NCI-H2196 treated with DMSO at 0.1 percent for 48 hours (cell line): ENCODE data around the gene NAT8L.

Experiments used
- DNase-seq: peaks from one replicate; lab custom pipeline; 2025; ENCODE audit not compliant: unreplicated experiment; lab: John Stamatoyannopoulos, UW

Gene NAT8L

DNA sequence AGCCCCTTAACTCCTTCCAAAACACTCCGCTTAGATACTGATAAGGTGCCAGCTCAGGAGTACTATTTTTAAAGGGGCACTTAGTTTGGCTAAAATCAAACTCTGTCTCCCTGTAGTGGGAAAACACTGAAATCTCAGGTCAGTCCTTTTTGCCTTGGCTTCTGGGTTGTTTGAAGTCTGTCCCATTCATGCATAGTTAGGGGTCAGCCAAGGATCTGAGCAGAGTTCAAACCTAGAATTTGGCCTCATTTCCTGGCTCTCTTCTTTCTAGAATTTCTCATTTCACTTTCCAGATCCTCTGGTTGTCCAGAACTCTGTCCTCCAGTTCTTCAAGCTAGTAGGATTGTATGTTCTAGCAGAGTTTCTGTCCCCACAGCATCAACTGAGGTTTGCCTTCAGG is 31.5 kb downstream of the NAT8L start:
- no peak for DNase-seq

DNA sequence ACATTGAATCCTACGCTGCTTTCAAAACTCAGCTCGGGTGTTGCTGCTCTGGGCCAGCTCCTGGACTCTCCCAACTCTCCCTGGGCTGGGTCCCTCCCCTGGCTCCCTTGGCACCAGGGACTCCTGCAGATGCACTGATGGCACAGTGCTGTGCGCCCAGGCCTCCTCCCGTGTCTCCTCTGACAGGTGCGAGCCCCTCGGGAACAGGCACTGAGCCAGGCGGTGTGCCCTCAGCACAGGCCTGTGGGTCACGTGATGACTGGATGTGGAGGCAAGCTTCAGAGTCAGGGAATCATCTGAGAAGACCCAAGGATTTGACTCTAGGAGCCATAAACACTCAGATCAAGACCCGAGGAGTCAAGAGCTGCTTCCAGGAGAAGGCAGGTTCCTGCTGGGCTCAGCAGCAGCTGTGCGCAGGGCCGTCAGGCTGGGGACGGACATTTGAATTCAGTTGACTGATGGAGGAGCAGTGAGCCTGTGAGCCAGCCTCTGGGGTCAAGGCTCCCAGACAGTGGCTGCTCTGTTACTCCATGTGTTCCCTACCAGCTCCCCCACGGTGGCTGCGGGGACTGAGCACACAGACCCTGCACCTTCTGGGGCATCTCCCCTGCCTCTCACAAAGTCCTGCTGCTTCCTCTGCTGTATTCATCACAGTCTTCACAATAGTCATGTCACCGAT is 33.0 kb downstream of the NAT8L start:
- DNase-seq: no peak

DNA sequence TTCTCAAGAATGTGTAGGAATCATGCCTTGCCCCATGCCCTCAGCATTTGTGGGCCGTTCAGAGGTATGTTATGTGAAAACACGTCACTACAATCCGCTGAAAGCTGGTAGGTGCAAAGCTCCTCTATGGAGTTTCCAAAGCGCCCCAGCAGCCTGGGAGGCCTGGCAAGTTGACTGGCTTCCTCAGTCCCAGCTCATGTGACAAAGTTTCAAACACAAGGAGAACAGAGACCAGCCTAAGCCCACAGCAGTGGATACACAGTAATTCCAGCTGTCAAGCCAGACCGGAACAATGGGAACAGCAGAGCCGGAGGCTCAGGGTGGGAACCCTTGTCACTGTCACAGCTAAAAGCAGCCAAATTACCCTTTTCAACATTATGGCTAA is 33.5 kb downstream of the NAT8L start:
- DNase-seq: no peak

DNA sequence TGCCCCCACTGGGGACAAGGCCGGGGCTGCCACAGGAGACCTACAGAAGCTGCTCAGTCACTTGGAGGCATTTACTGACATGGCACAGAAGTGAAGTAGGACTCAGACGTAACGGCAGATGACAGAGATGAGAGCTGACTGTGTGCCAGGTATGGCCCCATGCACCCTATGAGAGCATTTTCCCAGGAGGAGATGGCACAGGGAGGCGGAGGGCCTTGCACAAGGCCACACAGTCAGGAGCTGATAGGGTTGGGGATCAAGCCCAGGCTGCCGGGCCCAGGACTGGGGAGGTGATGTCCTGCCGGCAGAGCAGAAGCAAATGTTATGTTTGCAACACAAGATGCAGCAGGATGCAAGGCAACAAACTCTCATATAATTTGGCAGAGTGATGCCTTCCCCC is 34.1 kb downstream of the NAT8L start:
- DNase-seq: no peak

DNA sequence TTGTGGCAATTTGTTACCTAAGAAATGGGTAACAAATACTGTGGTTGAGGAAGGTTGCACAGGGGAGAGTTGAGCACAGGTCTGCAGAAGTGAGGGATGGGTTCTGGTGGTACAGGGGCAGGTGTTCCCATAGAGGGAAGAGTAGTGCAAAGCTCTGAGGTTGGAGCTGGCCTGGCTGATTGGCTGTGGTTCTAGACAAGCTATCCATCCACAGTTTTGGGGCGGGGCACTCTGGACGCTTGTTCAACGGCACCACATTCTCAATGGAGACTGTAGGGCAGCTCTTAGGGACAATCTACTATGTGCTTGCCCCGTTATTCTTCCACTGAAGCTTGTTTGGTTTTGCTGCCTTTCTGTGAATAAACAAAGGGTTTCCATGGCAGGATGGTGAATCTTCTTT is 35.4 kb downstream of the NAT8L start:
- DNase-seq: no peak

DNA sequence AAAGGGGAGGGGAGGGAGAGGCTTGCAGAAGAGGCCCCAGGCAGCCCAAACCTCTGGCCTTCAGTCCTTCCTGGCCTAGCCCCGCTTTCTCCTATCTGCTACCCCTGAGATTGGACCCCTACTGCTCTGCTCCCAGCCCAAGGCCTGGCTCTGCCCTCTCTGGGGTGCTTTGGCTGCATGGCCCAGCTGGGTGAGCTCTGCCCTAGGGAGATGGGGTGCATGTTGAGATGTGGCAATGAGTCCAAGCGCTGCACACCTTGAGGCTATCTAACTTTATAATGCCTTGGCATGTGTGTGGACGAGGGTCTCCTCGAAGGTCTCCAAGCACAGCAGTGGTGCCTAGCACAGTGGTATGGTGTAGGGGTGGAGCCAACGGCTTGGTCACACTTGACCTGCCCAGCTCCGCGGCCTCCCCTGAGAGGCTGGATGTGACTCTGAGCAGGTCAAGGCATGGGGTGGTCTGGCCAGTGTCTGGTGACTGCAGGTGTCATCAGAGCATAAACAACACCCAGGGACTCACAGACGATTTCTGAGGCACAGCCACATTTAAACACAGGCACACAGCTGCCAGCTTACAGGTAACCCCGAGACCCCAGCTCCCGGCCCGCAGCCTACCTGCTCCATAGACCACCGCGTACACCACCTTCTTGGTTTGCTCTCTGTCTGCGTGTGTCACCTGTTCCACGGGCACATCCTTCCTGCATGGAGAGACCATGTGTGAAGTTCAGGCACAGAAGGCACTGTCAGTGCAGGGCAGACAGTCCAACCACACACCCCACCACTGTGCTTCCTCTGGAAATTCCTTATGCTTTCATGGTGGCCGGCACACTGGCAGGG is 36.3 kb downstream of the NAT8L start:
- no peak for DNase-seq

DNA sequence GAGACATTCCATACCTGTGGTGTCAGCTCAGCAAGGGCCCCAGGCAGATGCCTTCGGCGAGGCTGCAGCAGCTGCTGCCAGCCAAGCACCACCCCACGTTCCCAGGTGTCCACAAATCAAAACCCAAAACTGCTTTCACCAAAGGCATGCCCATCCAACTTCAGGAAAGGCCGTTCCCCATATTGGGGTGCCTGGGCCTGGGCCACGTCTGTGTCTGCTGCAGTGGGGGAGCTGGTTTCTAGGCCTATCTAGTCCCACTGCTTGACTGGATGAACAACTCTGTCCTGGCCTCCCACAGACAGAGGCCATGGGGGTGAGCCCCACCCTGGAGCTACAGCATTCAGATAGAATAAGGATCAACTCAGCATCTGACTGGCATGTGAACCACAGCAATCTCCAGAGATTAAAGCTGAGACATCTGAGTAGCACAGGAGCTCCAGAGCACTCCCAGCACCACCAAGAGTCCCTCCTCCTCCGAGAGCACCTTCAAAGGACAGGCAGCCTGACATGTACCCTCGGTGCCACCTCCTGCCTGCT is 37.0 kb downstream of the NAT8L start:
- no peak for DNase-seq

DNA sequence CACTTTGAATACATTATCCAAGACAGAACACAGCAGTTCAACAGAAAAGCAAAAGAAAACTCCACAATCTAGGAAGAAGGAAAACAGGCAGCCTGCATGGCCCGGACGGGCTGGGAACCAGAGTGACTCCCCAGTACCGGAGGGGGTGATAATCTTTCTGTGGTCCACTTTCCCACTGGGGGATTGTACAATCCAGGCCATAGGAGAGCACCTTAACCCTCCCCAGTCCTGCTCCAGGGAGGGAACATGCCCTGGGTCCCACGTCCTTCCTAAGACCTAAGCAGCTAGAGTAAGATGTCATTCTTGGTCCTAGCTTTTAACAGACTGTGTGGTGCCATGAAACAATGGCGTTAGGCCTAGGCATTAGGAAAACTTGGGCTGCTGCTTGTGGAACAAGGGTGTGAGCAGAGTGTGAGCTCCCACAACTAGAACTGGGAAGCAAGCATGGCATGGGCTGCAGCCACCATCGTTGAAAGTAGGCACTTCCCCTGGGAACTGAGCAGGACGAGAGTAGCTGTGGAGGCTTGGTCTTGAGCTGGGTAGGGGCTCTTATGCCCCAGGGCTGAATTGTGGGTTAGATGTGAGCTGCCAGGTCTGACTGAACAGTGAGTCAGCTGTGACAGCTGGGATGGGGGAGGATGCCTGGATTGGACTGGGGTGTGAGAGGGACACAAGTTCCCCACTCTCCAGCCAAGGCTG is 42.4 kb downstream of the NAT8L start:
- no peak for DNase-seq

DNA sequence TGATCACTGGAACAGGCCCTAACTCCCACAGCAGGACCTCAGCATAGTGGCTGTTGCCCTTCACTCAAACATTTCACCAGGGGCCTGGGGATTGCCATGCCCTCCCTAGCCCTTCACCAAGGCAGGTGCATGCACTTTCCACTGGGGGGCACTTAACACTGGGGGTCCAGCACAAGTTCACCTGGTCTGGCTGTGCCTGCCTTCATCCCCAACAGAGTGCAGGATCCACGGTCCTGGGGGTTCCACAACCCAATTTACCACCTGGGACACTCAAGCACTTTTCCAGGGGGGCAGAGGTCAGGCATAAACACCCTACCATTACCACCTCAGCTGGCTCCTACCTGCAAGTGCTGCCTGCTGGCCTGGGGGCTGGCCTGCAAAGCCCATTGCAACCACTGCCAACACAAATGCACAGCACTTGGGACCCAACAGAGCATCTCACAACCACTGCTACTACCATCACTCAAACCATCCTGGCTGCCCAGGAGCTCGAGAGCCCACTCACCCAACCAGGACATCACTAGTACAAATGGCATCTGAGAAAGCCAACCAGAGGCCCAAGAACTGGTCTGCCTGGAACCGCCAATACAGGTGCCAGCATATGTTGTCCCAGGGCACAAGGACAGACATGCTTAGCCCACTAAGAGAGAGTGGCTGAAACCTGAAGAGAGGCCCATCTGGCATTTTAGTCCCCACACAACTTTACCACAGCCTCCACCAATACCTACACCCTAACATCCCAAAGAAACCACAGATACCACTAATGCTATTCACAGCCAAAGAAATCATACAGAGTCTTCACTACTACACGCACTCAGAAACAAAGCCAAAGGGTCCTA is 43.1 kb downstream of the NAT8L start:
- DNase-seq: no peak

DNA sequence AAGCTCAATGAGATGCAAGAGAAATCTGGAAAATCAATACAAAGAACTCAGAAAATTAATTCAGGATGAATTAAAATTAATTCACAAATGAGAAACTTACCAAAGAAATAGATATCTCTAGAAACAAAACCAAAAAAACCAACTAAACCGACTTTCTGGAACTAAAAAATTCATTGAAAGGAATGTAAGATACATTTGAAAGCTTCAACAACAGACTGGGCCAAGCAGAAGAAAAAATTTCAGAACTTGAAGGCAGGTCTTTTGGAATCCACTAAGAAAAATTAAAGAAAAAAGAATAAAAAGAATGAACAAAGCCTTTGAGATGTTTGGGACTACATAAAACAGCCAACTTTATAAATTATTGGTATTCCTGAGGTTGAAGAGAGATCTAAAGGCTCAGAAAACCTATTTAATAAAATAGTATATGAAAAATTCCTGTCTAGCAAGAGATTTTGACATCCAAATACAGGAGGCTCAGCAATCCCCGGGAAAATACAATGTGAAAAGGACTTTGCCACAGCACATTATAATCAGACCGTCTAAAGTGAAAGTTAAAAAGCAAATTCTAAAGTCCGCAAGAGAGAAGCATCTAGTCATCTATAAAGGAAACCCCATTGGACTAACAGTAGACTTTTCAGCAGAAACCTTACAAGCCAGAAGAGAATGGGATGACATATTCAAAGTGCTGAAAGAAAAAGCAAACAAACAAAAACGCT is 44.2 kb downstream of the NAT8L start:
- DNase-seq: no peak

DNA sequence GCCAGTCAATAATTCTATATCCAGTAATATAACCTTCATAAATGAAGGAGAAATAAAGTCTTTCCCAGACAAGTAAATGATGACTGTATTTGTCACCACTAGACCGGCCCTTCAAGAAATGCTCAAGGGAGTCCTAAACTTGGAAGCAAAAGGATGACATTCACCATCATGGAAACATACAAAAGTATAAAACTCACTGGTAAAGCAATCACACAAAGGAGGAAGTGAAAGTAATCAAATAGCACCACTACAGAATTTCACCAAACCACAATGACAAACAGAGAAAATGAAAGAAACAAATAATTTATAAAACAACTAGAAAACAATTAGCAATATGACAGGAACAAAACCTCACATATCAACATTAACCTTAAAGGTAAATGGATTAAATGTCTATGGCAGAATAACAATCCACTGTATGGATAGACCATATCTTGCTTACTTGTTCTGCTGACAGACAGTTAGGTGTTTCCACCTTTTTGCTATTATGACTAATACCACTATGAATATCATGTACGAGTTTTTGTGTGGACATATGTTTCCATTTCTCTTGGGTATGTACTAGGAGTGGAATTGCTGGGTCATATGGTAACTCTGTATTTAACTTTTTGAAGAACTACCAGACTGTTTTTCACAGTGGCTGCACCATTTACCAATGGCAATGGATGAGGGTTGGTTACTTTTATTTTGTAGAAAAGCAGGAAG is 44.9 kb downstream of the NAT8L start:
- no peak for DNase-seq

DNA sequence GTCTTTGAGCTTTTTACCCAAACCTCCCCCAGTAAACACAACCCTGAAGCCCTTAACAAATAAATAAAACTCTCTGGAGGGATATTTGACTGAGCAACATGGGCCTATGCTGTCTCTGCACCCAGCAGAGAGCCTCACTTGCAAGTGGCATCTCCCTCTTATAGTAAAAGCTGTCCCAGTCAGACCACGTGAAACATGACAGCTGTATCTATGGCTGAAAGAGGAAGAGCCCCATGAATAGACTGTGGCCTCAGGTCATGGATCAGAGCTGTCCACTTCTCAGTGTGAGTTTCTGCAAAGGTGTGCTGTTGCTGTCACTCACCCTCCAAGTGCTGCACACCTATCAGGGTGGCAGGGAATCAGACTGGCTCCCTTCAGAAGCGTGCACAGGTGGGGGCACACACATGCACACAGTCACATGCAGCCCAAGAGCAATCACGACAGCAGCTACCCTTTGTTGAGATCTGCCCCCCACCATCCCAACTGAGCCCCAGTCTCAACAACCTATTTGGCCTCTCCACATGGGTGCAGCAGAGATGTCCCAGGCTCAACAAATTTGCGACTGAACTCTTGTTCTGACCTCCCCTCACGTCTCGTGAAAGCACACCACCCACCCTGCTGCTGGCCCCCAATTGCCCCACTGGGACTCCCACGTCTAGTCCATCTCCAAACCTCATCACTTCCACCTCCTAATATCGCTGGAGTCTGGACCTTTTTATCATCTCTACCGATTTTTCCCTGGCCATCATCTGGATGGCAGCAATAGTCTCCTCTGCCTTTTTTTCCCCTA is 45.6 kb downstream of the NAT8L start:
- DNase-seq: no peak

DNA sequence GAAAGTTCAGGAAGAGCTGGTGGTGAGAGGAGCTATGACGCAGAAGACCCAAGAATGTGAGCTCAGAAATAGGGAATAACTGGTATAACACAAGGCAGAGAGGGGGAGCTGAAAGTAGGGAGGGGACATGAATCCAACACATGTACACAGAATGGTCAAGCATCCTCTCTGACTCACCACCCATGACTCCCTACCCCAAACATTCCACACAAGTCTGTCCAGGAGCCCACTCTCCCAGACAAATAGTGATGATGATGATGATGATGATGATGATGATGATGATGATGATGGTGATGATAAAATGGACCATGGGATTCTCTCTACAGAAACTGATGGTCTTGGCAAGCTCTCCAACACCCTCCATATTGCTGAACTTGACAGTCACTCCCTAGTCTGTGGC is 46.4 kb downstream of the NAT8L start:
- DNase-seq: no peak

DNA sequence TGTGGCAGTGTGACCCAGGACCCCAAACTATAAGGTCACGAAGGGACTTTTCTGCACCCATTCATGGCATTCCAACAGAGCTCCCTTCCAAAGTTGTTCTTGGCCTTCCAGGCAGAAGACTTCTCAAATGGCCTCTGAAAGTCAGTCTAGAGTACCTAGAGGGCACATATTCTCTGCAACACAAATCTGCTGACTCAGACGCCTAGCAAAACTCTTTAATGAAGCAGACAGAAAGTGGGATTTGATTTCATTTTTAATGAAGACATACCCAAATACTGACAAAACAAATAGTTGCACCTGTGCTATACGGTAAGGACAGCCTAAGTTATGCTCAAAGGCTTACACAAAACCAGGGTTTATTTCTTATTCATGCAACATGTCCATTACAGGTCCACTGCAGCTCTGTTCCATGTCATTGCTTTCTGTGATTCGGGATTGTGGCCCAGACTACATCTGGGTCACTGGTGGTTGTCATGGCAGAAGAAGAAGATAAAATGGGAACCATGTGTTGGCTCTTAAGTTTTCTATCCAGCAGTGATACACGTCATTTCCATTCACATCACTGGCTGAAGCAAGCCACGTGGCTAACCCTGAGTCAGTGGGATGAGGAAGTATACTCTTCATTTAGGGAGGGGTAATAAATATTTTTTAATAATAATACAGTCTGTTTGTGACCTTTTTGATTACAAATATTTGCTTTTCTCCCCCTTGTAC is 57.7 kb downstream of the NAT8L start:
- DNase-seq: no peak
